OCI-LY7 (cell line): ENCODE data around the gene WDCP.

ENCODE experiments used
- EZH2phosphoT487 ChIP-seq: fragments of 200-600 bp; sonication (generic); IDR thresholded peaks from 2 replicates; pipeline ENCODE4 v1.6.1; 2018; ENCODE audit warnings: low read depth, borderline replicate concordance, mild to moderate bottlenecking, mixed run types, antibody characterized with exemption, low read length, moderate library complexity, mixed read lengths
- TF ChIP-seq, protein P1 (sequence below): fragments of 200-600 bp; sonication (generic); conservative IDR thresholded peaks from 2 replicates; pipeline ENCODE4 v1.5.1; 2014; ENCODE audit warnings: mild to moderate bottlenecking, antibody characterized with exemption, low read length, moderate library complexity, mixed read lengths

GRCh38 chr2:24024018-24024417 is 23.2 kb downstream of the WDCP start:
- TF ChIP-seq, protein P1, sequence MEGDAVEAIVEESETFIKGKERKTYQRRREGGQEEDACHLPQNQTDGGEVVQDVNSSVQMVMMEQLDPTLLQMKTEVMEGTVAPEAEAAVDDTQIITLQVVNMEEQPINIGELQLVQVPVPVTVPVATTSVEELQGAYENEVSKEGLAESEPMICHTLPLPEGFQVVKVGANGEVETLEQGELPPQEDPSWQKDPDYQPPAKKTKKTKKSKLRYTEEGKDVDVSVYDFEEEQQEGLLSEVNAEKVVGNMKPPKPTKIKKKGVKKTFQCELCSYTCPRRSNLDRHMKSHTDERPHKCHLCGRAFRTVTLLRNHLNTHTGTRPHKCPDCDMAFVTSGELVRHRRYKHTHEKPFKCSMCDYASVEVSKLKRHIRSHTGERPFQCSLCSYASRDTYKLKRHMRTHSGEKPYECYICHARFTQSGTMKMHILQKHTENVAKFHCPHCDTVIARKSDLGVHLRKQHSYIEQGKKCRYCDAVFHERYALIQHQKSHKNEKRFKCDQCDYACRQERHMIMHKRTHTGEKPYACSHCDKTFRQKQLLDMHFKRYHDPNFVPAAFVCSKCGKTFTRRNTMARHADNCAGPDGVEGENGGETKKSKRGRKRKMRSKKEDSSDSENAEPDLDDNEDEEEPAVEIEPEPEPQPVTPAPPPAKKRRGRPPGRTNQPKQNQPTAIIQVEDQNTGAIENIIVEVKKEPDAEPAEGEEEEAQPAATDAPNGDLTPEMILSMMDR, result no peak
- no peak for TF ChIP-seq EZH2phosphoT487
